GM18951 (cell line): Measurements from ENCODE around the gene GALR1.
"Not testable (repeated sequence)": the region's sequence is repeated elsewhere in the genome, so short reads cannot be mapped to it uniquely, and the experiment has no call there.

Source experiments
- POLR2A ChIP-seq: IDR thresholded peaks from 4 replicates; pipeline ENCODE4 v1.6.1; 2011; ENCODE audit warnings: mild to moderate bottlenecking; ENCODE audit not compliant: insufficient read length, insufficient read depth; ENCODE audit errors: extremely low read depth
- in situ Hi-C: fragments of 300-500 bp; cut with MboI; formaldehyde crosslinking; loops from one replicate; pipeline ENCODE4 v1.12.0; 2022; ENCODE audit warnings: low sequenced_read_pairs, mixed read lengths, inconsistent platforms; ENCODE audit not compliant: unreplicated experiment

GALR1 gene

DNA sequence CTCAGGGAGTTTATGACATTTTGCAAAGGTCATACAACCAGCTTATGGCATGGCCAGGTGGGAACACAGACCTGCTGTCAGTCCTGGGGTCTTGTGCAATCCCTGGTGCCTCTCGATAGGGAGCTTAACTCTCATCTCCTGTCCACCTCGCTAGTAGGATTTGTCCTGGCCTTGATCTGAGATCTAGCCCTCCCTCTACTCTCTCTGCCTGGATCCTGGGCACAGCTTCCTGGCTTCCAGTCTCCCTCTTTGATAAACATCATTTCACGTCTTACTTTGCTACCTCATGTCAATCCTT is 13.8 kb downstream of the GALR1 start:
- in situ Hi-C loops = no loop called here
- no peak for TF ChIP-seq POLR2A

DNA sequence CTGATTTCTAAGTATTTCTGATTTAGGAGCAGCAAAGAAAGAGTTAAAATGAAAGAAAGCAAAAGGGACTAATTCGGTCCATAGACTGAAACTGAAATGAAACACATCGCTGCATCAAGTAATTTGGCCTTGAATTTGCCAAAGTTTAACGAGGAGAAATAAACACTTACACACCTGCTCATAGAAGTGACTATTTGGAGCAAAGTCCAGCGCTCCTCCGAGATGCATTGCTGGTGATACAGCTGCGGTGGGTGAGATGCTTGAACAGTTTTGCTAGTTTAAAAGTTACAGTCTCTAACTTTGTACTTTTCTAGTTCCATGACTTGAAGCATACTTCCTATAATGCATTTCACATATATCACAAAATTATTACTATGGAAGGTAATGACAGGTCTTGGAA is 18.3 kb downstream of the GALR1 start:
- no peak for TF ChIP-seq POLR2A
- in situ Hi-C loops = no loop called here

DNA sequence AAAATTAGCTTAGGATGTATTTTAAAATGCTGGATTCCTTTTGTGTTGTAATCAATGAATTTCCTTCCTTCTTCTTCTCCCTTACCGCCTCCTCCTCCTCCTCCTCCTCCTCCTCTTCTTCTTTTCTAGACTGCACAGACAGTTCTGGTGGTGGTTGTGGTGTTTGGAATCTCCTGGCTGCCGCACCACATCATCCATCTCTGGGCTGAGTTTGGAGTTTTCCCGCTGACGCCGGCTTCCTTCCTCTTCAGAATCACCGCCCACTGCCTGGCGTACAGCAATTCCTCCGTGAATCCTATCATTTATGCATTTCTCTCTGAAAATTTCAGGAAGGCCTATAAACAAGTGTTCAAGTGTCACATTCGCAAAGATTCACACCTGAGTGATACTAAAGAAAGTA is 18.8 kb downstream of the GALR1 start:
- in situ Hi-C loops = no loop called here
- TF ChIP-seq POLR2A = no peak

- in situ Hi-C loops = no loop called here
- TF ChIP-seq POLR2A = no peak
These were observed 22.2 kb downstream of the GALR1 start for GRCh38 chr18:77271576-77272481.

DNA sequence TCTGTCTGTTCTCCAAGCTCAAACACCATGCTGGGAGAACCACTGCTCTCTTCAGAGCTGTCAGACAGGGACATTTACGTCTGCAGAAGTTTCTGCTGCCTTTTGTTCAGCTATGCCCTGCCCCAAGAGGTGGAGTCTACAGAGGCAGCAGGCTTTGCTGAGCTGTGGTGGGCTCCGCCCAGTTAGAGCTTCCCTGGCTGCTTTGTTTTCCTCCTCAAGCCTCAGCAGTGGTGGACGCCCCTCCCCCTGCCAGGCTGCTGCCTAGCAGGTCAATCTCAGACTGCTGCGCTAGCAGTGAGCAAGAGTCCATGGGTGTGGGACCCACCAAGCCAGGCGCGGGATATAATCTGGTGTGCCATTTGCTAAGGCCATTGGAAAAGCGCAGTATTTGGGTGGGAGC is 41.2 kb downstream of the GALR1 start:
- in situ Hi-C loops = not testable (repeated sequence)

GRCh38 chr18:77298172-77298571 is 48.5 kb downstream of the GALR1 start:
- no peak for TF ChIP-seq POLR2A
- in situ Hi-C loops = no loop called here

GRCh38 chr18:77299706-77300105 is 50.1 kb downstream of the GALR1 start:
- in situ Hi-C loops = no loop called here
- no peak for TF ChIP-seq POLR2A

GRCh38 chr18:77300579-77300978 is 50.9 kb downstream of the GALR1 start:
- in situ Hi-C loops = no loop called here
- no peak for TF ChIP-seq POLR2A

- in situ Hi-C loops = no loop called here
These were observed 54.6 kb downstream of the GALR1 start for GRCh38 chr18:77304268-77304667.

GRCh38 chr18:77305676-77306075 is 56.0 kb downstream of the GALR1 start:
- no peak for TF ChIP-seq POLR2A

More at GRCh38 chr18:77304268-77304667, 54.6 kb downstream of the GALR1 start:
- no peak for TF ChIP-seq POLR2A

DNA sequence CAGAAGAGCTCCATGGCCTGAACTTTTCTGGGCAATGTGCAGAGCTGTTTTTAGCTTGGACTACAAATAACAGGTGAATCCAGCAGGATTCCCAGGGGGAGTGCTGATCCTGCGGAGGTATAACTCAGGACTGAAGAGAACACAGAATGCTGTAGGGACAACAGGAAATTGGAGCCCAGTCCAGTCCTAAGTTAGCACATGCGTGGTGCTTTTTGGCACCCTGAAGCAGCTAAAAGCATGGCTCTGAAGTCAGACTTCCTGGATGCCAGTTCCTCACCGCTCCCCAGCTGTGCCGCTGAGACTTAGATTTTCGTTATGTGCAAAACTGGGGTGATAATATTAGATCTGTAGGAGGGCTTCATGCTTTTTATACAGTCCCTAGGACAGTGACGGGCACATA is 58.6 kb downstream of the GALR1 start:
- in situ Hi-C loops = no loop called here
- TF ChIP-seq POLR2A = no peak

More at GRCh38 chr18:77305676-77306075, 56.0 kb downstream of the GALR1 start:
- in situ Hi-C loops = no loop called here

DNA sequence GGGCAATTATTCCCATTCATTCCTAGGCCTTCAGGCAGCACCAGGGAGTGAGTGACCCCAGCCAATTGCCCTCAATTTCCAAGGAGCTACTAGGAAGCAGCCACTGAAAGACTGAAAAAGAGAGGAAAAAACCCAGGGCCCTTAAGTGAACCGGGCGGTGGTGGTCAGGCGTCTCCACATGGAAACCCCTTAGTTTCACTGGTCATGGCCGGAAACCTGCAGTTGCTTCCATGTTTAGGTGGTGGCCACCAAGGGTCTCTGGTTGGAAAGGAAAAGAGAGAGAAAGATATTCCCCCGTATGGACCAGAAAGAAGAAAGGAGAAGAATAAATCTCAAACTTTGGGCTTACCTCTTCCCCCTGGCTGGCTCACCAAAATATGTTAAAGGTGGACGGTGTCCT is 64.9 kb downstream of the GALR1 start:
- in situ Hi-C loops = no loop called here
- TF ChIP-seq POLR2A = no peak

DNA sequence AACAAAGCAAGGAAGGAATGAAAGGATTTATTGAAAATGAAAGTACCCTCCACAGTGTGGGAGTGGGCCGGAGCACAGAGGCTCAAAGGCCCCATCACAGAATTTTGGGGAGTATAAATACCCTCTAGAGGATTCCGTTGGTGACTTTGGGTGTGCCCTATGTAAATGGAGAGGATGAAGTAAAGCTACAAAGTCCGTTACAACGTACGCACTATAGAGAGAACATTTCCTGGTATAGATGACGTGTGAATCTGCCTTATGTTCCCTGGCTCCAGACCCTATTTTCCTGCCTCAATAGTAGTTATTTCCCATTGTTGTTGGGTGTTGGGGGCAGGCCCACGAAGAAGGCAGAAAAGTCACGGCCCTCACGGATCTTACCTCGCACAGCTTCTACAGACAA is 65.3 kb downstream of the GALR1 start:
- in situ Hi-C loops = no loop called here
- no peak for TF ChIP-seq POLR2A

- TF ChIP-seq POLR2A = no peak
- in situ Hi-C loops = no loop called here
These were observed 66.4 kb downstream of the GALR1 start for GRCh38 chr18:77316008-77316407.
